HuH-7 (cell line): Measurements from ENCODE around the gene SDK1.
"Not testable (repeated sequence)": the region's sequence is repeated elsewhere in the genome, so short reads cannot be mapped to it uniquely, and the experiment has no call there.

Experiments used
- DNase-seq: peaks from one replicate; pipeline ENCODE4 v3.0.0; 2011; ENCODE audit warnings: low spot score

Gene SDK1

GRCh38 chr7:4233621-4234497 lies 932.8 kb downstream of the SDK1 start:
- DNase-seq, result no peak

- DNase-seq, result no peak
Measured at GRCh38 chr7:4234498-4234855, 933.4 kb downstream of the SDK1 start.

DNA sequence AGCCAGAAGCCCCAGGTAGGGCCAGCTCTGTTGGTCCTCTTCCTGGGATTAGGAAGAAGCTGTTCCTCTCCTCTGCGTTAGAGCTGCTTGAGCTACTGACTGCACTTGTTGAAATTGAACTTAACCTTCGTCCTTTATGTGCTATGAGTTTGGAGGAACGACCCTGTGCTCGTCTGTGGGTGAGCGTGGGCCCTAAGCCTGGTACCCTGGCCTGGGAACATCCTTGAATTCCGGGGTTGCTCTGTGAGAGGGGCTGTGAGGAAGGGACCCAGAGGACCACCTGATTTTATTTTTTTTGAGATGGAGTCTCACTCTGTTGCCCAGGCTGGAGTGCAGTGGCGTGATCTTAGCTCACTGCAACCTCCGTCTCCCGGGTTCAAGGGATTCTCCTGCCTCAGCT lies 933.8 kb downstream of the SDK1 start:
- DNase-seq, result no peak

DNA sequence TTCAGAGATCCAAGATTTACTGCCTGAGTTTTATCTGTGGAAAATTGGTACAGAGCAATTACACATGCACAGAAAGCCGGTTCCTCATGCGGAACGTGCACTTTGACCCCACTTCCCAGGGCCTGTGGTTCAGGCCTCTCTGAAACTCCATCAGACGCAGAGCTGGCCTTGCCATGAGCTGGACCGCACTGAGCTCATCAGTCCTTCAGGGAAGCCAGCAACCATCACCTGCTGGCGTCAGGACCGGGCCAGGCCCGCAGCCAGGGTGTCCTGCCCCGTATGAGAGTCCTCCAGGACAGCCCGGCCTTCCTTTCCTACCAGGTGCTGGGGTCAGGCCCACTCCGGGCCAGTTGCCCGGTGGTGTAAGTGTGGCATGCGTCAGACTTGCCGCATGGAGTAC lies 934.5 kb downstream of the SDK1 start:
- no peak for DNase-seq

DNA sequence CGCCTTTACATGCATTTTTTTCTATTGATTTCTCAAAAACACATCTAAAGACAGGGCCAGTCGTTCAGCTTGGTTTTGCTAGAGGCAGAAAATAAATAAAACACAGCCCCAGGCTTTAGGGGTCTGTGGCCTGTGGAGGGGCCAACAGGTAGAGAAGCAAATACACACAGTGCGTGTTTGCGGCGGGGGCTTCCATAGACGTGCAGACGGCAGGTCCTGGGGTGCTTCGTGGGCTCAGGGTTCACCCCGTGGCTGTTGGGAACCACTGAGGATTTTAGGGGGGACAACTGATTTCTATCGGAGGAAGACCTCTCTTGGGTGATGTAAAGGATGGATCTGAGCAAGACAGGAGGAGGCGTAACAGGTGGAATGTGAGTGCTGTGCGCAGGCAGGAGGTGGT lies 935.3 kb downstream of the SDK1 start:
- DNase-seq, result no peak

DNA sequence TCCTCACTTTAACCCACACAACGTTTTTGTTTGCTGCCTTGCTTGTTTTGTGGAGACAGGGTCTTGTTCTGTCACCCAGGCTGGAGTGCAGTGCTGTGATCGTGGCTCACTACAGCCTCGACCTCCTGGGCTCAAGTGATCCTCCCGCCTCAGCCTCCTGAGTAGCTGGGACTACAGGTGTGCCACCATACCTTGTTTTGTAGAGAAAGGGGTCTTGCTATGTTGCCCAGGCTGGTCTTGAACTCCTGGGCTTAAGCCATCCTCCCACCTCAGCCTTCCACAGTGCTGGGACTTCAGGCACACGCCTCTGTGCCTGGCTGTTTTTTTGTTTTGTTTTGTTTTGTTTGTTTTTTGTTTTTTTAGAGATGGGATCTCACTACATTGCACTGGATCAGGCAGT lies 935.8 kb downstream of the SDK1 start:
- not testable (repeated sequence) for DNase-seq

DNA sequence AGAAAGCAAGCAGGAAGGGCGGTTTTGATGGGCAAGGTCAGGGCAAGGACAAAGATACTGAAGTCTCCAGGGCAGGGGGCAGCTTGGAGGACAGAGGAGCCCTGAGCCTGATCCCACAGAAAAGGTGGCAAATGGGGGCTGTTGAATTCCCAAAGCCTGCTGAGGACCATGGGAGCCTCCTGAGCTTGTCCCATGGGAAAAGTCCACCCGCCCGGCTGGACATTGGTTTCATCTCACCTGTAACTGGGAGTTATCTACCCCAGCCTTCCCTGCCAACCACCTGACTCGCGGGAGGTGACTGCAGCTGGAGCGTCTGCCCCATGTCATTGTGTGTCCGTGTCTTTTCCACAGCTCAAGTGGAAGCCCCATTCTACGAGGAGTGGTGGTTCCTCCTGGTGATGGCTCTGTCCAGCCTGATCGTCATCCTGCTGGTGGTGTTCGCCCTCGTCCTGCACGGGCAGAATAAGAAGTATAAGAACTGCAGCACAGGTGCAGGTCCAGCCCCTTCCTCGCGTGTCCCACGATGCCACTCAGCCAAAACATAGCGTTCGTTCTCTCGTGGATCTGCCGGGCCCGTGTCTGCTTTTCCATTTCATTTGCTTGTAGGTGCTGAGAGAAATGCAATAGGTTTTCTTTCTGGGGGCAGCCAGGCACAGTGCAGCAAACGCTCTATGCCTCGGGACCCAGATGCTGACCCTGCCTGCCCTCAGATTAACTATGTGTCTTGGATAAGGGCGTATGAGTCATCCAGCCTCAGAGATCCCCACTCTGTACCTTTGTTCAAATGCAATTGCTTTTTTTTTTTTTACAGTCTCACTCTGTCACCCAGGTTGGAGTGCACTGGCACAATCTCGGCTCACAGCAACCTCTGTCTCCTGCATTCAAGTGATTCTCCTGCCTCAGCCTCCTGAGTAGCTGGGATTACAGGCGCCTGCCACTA lies 936.5 kb downstream of the SDK1 start:
- no peak for DNase-seq

DNA sequence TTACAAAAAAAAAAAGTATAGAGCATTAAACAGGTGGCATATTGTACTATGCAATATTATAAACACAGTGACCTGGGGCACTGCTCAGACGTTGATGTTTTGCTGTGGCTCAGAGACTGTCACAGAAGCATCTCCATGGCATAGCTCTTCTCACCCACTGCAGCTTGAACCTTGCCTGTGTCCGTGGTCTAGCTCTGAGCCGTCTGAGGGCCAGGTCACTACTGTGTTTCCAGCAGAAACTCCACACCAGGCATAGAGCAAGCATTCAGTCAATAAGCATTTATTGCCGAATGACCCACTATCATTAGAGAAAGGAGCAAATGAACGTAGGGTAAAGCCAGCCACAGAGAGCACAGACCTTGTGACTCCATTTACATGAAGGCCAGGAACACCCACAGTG lies 937.8 kb downstream of the SDK1 start:
- DNase-seq, result no peak

DNA sequence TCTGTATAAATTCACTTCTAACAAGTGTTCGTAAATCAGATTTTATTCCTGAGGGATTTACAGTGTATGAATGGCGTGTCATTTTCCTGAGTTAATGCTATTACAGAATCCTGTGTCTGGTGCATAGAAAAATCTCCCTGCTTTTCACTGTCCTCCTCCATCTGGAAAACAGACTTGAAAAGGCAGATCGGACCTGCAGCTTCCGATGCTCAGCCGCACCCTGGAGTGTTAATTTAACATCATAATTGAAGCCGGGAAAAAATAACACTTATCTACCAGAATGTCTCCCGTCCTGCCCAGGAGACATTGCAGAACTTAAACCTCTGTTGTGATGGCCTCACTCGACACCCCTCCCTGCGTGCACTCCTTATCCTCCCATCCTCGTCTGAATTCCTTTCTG lies 939.0 kb downstream of the SDK1 start:
- no peak for DNase-seq

- no peak for DNase-seq
Measured at GRCh38 chr7:4240520-4241303, 939.7 kb downstream of the SDK1 start.

- DNase-seq, result no peak
Measured at GRCh38 chr7:4241304-4241612, 940.2 kb downstream of the SDK1 start.

DNA sequence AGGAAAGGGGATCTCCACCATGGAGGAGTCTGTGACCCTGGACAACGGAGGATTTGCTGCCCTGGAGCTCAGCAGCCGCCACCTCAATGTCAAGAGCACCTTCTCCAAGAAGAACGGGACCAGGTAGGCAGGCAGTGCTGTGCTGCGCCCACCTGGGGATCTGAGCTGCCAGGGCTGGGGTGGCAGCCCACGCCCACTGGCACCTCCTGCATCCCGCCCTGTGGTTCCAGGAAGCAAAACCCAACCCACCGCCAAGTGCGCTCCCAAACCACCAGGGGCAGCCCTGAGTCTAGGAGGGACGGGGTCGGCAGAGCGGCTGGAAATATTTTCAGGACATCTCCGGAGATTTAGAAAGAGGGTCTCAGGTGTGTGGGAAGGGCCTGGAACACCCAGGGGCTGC lies 940.7 kb downstream of the SDK1 start:
- no peak for DNase-seq

DNA sequence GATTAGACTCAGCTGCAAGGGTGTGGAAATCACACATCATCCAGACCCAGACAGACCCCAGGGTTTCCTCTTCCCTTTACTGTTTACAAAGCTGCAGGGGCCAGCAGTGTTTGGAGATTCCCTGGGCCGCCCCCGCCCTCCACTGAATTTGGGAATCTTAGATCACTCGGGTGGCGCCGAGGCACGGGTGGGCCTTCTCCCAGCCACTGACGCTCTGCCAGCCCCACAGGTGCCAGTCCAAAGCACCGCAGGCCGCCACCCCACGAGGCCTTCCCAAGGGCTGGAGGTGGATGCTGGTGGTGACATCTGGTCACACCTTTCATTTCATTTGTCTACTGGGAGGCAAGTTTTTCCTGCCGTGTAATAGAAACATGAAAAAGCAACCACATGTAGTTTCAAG lies 941.7 kb downstream of the SDK1 start:
- DNase-seq, result no peak

DNA sequence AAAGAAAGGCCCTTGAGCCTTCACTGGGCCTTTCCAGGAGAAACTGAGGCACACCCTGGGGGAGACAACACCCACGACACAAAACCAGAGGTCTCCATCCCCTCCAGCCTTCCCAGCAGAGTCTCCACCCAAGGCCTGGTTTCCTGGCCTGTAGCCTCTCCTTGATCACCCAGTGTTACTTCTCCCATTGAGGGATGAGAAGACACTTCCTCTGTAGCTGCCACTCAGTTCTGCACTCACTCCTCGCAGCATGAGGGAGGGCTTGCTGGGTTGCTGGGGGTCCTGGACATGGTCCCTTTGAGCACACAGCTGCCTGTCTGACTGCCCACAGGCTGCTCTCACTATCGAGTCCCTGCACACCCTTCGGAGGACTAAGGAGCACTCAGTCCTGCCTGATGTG lies 943.0 kb downstream of the SDK1 start:
- no peak for DNase-seq

DNA sequence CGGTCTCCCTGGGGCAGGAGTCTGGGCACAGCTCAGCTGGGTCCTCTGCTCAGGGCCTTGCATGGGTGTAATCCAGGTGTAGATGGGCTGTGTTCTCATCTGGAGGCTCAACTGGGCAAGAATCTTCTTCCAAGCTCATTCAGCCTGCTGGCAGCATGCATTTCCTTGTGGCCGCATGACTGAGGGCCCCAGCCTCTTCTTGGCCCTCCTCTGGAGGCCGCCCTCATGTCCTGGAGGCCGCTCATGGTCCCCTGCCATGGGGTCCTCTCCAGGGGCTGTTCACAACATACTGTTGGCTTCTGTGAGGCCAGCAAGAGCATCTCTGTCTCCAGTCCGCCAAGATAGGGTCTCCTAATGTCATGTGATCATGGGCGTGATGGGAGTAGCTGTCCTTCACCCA lies 943.6 kb downstream of the SDK1 start:
- DNase-seq, result no peak

GRCh38 chr7:4245135-4245865 lies 944.2 kb downstream of the SDK1 start:
- no peak for DNase-seq

DNA sequence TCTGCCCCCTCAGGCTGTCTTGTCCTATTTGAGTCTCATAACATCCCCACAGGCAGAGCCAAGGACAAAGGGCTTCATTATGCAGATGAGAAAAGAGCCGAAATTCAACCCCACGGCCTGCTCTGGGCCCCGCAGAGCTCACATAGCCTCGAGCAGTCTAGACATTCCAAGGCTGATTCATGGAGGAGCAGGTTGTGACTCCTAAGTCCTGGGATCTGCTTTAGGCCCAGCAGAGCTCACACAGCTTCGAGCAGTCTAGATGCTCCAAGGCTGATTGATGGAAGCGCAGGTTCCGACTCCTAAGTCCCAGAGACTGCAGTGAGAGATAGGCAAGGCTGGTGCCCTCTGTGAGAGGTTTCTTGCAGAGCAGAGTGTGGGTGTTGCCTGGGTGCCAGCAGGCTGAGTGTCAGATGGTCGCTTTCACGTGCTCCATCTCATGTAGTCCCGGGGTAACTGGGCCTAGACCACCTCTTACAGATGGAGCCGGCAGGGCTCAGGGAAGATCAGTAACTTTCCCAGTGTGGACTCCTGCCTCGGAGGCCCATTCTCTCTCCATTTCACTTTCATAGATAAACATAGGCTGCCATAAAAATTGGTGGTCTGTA lies 944.9 kb downstream of the SDK1 start:
- no peak for DNase-seq

DNA sequence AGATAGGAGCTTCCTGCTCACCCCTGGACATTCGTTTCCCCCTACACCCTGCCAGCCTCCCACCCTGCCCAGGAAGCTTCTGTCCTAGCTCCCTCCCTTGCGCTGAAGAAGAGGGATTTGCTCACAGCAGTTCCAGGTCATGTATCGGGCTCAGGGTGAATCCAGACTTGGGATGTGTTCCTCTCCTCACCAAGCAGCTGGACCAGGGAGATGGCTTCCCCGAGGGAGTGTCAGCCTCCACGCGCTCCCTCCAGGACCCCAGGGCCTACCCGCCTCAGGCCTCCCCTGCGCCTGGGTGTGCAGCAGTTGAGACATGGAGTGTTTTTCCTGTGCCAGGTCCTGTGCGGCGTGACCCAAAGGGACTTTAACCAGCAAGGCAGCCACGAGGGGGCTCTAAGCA lies 945.5 kb downstream of the SDK1 start:
- DNase-seq, result no peak

- no peak for DNase-seq
Measured at GRCh38 chr7:4247106-4247876, 946.2 kb downstream of the SDK1 start.

DNA sequence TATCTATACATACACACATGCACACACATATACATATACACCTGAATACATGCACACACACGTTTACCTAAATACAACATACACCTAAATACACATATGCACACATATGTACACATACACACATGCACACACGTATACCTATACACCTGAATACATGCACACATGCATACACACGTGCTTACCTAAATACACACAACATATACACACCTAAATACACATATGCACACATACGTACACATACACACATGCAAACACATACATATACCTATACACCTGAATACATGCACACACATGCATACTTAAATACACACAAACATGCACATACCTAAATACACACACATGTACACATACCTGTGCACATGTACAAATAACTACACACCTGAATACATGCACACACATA lies 947.2 kb downstream of the SDK1 start:
- no peak for DNase-seq

GRCh38 chr7:4249241-4249640 lies 948.2 kb downstream of the SDK1 start:
- DNase-seq, result no peak
